ENCODE measurements around the gene HMGN1.
A peak's percentile ranks its signal among the peaks of the same experiment; 100 is the strongest.
"Not testable (repeated sequence)": the region's sequence is repeated elsewhere in the genome, so short reads cannot be mapped to it uniquely, and the experiment has no call there.

Gene HMGN1

DNA sequence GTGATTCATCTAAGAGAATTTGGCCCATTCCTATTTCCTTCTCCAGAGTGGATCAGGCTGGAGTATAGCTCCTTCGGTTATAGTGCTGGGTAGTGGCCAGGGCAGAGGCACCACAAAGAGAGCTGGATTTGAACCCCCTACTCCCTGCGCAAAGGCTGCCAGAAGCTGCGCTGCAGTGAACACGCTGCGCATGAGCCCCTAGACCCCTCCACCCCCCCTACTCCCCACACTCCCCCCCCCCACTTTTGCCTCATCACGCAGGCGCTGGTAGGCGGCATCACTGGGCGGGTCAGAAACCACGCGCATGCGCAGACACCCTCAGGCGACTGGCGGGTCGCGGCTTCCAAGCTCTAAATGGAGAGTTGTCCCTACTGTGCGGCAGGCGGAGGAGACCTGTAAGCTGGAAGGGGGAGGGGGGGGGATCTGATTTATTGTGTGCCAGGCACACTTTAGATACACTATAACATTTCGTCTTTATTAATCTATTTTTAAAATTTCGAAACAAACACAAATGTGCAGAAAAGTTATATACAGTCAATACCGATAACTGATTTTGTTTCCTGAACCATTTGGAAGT is 38.7 kb upstream of the HMGN1 start:
- TF ChIP-seq, protein P1, sequence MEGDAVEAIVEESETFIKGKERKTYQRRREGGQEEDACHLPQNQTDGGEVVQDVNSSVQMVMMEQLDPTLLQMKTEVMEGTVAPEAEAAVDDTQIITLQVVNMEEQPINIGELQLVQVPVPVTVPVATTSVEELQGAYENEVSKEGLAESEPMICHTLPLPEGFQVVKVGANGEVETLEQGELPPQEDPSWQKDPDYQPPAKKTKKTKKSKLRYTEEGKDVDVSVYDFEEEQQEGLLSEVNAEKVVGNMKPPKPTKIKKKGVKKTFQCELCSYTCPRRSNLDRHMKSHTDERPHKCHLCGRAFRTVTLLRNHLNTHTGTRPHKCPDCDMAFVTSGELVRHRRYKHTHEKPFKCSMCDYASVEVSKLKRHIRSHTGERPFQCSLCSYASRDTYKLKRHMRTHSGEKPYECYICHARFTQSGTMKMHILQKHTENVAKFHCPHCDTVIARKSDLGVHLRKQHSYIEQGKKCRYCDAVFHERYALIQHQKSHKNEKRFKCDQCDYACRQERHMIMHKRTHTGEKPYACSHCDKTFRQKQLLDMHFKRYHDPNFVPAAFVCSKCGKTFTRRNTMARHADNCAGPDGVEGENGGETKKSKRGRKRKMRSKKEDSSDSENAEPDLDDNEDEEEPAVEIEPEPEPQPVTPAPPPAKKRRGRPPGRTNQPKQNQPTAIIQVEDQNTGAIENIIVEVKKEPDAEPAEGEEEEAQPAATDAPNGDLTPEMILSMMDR (IDR thresholded peaks at IDR 0.05; ENCODE audit: low read depth, low read length): no peak

DNA sequence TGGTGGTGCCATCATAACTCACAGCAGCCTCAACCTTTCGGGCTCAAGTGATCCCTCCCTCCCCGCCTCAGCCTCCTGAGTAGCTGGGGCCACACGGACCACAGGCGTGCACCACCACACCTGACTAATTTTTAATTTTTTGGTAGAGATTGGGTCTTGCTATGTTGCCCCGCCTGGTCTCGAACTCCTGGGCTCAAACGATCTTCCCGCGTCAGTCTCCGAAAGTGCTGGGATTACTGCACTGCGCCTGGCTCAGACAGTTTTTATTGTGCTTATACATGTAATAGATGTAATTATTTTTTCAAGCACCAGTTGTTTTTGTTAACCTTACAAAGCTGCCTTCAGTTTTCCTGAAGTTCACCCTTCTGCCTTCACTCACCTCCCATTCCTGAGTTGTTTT is 38.0 kb upstream of the HMGN1 start:
- no peak overlapping the region for H3K4me3 ChIP-seq (ENCODE audit: low read depth, low read length)
- TF ChIP-seq, protein P1 (IDR thresholded peaks at IDR 0.05; ENCODE audit: low read depth, low read length): no peak

More for the DNA sequence above, 38.7 kb upstream of the HMGN1 start:
- peak overlapping the region; percentile 61 for H3K4me3 ChIP-seq (ENCODE audit: low read depth, low read length)

DNA sequence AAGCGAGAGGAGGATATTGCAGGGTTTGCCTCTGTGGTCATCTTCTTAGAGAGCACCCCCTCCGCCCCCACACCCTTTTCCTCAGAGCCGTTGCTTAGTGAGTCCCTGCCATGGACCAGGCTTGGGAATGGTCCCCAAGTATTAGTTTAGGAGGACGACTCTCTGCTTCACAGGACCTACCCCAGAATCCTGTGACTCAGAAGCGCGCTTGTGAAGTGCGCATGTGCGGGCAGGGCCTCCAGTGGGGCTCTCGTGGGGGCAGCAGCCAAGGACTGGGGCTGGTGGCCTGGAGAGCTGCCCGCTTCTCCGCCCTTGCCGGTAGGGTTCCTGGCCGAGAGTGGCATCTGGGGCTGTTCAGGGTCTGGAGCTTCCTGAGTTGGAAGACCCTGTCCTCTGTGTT is 37.3 kb upstream of the HMGN1 start:
- TF ChIP-seq, protein P1 (IDR thresholded peaks at IDR 0.05; ENCODE audit: low read depth, low read length): no peak
- no peak overlapping the region for H3K4me3 ChIP-seq (ENCODE audit: low read depth, low read length)

DNA sequence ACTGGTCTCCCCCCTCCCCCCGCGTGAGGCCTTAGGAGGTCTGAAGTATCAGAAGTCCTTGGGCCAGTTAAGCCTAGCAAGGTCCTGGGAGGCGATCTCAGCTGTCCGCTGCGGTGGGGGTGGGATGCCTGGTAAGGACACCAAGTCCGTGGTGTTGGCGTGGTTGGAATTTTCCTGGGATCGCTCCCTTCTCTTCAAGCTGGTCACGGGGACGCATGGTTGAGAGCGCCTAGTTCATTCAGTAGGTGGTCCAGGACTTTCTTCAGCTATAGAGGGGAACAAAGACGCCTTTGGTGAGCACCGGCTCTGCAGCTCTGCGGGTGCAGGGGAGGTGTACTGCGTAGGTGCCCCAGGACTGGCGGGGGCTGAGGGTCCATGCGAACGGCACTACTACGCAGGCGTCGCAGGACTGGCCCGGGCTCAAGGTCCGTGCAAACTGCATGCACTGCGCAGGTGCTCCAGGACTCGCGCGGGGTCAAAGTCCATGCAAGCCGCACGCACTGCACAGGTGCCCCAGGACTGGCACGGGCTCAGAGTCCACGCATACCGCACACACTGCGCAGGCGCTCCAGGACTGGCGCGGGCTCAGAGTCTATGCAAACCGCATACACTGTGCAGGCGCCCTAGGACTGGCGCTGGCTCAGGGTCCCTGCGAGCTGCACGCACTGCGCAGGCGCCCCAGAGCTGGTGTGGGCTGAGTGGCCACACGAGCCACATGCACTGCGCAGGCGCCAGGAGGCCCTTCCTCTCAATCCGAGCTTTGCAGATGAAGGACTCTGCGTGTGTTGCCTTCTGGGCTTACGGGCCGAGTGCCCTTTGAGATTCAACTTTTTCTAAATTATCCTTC is 36.6 kb upstream of the HMGN1 start:
- no peak overlapping the region for H3K4me3 ChIP-seq (ENCODE audit: low read depth, low read length)

DNA sequence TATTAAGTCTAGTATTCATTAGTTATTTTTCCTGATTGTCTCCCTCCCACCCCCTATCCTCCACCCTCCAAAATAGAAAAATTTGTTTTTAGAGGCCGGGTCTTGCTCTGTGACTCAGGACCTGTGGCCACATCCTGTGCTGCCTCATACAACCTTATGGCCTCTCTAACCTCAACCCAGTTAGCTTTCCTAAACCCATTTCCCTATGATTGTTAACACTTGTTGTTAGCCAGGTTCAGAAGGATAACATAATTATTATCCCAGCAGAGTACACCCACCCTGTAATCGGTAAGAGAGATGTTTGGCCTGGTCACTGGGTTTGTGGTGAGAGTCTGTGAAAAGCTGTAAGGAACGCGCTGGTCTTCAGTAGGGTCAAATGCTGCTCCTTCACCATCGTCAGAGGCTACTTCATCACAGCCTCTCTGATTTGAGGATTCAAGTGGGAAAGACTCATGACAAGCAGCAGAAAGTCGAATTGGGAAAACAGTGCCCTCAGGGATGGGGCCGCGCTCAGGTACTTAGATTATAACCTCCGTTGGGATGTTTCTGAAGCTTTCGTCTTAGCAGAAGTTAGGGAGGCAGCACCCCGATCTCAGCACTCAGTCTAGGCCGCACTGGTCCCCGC is 35.9 kb upstream of the HMGN1 start:
- no peak overlapping the region for H3K4me3 ChIP-seq (ENCODE audit: low read depth, low read length)
- TF ChIP-seq, protein P1 (IDR thresholded peaks at IDR 0.05; ENCODE audit: low read depth, low read length): no peak

More for the DNA sequence above, 36.6 kb upstream of the HMGN1 start:
- TF ChIP-seq, protein P1 (IDR thresholded peaks at IDR 0.05; ENCODE audit: low read depth, low read length): no peak

DNA sequence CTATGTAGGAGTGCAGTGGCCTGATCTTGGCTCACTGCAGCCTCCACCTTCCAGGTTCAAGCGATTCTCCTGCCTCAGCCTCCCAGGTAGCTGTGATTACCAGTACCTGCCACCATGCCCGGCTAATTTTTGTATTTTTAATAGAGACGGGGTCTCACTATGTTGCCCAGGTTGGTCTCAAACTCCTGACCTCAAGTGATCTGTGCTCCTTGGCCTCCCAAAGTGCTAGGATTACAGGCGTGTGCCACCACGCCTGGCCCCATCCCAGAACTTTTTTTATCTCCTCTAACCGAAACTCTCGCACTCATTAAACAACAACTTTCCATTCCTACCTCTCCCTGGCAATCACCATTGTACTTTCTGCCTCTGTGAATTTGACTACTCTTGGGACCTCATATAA is 33.2 kb upstream of the HMGN1 start:
- H3K4me3 ChIP-seq (ENCODE audit: low read depth, low read length): not testable (repeated sequence)

DNA sequence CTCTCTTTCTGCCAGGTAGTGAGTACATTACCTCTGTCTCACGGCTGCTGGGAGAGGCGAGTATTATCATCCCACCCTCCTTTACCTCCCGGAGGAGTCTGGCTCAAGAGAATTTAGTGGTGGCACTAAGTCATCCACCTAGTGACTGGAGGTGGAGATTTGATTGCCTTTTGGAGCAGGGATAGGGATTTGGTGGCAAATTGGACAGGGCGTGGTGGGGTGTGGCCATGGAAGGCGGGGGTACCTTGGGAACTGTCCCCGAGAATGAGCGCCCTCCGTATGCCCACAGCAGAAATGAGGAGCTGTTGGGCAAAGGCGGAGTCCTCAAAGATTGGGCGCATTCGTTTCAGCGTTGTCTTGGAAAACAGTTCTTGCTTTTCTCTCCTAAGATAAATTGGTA is 32.1 kb upstream of the HMGN1 start:
- TF ChIP-seq, protein P1 (IDR thresholded peaks at IDR 0.05; ENCODE audit: low read depth, low read length): no peak
- H3K4me3 ChIP-seq (ENCODE audit: low read depth, low read length): peak overlapping the region; percentile 76
